CMK (cell line): ENCODE data around the gene TTC33.

Experiments
- DNase-seq: peaks from one replicate; pipeline ENCODE4 v3.0.0-alpha.2; 2010; ENCODE audit warnings: low read depth

The TTC33 gene

DNA sequence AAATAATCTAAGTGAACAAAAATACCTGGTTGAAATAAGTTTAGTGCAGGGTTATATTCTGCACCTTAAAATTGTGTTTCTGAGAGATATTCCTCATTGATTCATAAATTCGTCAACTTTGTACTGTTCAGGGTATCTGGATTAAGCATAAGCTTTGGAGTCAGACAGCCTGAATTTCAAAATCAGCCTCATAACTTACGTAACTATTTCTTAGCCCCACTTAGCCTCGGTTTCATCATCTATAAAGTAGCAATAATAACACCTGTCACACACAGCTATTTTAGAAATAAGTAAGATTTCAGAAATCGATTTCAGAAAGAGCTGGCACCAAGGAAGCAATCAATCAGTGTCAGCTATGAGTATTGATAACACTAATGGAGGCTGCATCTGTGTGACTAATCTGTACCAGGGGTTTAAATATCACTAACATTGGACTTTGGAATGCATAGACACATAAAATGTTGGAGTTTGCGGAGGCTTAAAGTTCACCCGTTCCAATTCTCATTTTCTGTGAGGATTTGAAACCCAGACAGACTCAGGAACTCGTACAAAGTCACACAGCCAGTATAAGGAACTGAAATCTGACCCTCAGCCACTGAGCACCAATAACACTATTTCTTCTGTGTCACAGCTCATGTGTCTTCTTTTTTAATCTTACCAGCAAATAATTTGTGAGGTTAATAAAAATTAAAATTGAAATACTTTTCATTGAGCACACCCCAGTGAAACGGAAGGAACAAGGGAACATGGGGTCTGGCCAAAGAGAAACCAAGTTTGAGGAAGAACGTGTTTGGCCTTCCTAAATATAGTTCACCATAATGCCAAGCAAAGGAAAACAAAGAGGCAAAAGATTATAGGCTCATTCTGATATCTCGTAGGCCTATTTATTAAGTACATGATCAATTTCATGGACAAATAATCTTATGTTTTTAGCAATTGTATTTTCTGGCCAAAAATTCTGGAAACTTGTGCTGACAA lies 270.5 kb downstream of the TTC33 start:
- no peak for DNase-seq

DNA sequence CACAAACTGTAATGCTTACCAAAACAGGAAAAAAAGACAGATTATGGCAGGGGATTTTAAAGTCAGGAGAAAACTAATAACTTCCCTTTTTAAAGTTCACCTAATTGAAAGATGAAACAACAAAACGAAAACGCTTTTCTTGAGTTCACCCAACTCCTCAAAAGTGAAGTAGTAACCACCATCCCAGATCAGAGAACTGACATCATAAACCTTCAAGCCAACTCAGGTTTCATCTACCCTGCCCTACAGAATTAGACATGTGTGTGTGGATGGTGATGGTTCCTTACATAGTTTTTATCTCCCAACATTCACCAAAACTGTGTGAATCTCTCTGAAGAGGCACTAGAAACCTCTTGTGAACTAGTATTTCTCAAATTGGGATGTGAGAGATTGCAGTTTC lies 271.3 kb downstream of the TTC33 start:
- no peak for DNase-seq

DNA sequence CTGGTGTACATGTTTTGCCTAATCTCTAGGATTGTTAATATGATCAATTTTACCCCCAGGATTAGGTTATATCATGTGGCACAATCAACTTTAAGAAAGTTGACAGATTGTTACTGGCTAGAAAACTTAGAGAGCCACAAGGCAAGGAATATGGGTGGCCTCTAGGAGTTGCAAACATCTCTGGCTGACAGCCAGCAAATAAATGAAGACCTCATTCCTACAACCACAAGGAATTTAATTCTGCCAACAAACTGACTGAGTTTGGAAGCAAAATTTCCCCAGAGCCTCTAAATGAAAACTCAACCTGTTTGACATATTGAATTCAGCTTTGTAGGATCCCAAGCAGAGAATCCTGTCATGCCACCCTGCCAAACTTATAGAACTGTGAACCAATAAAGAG lies 272.4 kb downstream of the TTC33 start:
- no peak for DNase-seq

DNA sequence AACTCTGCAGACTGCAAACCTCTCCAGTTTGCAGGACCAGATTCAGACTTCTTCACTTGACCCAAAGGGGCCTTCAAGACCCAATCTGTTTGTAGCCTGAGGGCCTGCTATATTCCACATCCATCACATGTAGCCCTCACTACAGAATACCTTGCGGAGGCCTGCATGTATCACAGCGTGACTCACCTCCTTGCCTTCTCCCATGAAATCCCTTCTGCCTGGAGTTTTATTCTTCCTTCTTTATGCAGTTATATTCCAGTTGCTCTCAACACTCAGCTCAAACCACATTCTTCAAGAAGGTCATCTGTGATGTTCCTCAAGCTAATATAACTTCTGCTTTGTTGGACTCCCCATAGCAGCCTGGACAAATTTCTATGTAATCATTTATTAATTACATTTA lies 274.5 kb downstream of the TTC33 start:
- DNase-seq: no peak

DNA sequence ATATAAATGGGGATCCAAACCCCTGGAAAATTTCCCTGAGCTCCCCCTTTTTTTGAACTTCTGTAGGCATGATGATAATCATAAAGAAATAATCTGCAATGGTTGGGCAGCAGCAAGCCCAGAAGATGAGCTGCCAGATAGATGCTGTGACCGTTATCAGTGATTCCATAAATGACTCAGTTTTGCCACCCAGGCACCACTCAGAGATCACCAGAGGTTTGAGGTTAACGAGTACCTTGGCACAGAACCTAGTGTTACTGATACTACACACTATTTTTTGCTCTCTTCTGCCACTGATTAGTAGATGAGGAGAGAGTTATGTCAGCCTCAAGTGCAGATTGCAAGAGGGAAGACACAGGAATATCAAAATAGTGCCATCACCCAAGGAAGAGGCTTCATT lies 275.4 kb downstream of the TTC33 start:
- no peak for DNase-seq

DNA sequence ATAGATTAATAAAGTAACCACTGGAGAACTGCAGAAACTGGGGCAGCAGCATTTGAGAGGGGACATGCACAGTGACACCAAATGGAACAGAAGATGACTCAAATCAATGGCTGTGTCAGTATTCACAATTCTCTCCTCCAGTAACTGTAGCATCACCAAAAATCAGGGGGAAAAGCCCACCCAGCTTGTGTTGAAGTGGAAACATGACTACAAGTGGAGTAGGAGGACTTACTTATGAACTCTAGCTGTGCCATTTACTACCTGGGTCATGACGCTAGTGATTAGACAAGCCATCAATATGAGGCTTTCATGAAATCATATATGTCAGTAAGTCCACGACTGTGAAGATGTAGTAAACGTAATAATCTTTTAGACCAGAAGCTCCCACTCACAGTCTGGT lies 275.8 kb downstream of the TTC33 start:
- DNase-seq: no peak

DNA sequence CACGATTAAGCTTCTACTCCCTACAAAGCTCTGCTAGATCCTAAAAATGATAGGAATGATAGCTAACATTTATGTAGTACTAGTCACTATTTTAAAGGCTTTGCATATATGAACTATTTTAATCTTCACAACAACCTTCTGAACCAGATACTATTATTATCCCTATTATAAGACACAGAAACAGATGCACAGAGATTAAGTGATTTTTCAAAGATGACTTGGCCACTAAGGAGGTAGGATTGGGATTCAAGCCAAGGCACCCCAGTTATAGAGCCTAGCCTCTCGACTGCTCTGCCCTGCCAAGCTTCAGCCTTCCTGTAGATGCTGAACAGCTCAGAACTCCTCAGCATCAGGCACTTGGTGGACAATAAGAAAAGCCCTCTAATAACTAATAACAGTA lies 277.0 kb downstream of the TTC33 start:
- no peak for DNase-seq

DNA sequence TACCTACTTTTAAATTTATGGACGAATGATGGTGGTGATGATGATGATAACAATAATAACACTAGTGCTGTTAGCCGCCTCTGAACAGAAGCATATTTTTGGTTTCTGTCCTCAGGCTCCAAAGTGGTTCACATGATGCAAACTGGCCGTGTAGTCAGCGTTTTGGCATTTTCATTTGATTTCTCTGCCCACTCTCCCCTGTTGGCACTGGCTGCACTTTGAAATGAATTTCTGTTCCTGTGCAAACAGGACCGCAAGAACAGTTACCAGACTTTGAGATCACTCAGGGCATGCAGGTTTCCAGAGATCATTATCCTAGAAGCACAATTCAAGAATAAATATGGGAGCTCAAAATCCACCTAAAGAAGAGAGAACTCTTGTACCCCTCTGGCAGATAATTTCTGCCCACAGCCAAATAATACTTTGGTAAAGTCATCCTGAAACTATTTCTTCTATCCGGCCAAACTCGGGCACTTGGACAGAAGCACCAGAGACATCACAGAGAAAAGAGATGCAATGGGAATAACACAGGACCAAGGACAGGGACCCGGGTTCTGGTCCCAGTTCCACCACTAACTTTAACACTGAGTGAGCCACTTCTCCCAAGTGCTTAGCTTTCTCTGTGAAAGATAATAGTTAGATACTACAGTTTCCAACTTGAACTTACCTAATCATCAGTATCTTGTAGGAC lies 277.8 kb downstream of the TTC33 start:
- DNase-seq: no peak

DNA sequence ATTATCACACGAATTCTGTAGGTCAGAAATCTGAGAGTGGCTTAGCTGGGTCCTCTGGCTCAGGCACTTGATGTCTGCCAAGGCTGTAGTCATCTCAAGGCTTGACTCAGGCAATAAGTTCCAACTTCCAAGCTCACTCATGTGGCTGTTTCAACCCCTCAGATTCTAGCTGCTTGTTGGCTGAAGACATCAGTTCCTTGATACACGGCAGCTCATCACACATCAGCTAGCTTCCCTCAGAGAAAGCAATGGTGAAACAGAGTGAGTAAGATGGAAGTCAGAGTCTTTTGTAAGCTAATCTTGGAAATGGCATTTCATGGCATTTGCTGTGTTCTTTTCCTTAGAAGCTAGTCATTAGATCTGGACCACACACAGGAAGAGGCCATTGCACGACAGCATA lies 280.2 kb downstream of the TTC33 start:
- no peak for DNase-seq

DNA sequence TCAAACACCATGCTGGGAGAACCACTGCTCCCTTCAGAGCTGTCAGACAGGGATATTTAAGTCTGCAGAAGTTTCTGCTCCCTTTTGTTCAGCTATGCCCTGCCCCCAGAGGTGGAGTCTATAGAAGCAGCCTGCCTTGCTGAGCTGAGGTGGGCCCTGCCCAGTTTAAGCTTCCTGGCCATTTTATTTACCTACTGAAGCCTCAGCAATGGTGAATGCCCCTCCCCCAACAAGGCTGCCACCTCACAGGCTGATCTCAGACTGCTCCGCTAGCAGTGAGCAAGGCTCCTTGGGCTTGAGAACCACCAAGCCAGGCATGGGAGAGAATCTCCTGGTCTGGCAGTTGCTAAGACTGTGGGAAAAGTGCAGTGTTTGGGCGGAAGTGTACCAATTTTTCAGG lies 281.5 kb downstream of the TTC33 start:
- no peak for DNase-seq

DNA sequence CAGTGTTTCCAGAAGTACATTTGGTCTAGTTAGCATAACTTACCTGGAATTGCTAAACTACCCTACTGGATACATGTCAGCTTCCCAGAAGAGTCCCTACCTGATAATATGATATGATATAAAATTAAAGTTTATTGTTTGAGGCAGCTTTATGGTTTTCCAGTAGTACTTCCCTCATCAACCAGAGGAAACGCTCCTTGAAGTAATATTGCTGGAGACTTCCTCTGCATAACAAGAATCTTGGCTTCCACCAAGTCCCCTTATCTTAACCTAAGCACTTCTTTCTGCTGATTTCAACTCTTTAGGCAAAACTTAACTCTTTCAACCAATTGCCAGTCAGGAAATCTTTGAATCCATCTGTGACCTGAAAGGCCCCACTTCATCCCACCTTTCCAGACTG lies 290.3 kb downstream of the TTC33 start:
- no peak for DNase-seq

DNA sequence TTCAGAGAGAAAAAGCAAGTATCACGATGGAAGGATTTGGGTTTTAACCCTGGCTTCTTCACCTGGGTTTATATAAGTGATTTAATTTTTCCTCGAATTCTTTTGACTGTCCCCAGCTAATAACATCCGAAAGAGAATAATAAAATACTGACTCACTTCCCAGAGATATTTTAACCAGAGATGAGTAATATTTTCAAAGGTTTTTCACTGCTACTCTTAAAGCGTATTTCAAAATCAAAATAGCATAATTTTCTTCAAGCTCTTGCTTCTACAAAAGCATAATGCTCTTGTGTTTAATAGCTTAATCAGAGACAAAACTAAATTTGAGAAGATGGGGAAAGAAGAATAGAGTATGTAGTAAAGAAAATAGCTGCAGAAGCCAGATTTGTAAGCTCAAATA lies 291.2 kb downstream of the TTC33 start:
- no peak for DNase-seq
